ENCODE data around the gene KRT12. TPM values are rescaled to one million over a fixed set of nuclear protein-coding genes. Genes with fewer than 3 reads are reported as not detected.
A peak's percentile ranks its signal among the peaks of the same experiment; 100 is the strongest.

The KRT12 gene
- total and polyA plus RNA-seq, 9 of the 15 experiments (the other 6 are each of a cell fraction or from before 2014, with no cell fraction given), result 0.18 to 7.0 (median 2.2) TPM

DNA sequence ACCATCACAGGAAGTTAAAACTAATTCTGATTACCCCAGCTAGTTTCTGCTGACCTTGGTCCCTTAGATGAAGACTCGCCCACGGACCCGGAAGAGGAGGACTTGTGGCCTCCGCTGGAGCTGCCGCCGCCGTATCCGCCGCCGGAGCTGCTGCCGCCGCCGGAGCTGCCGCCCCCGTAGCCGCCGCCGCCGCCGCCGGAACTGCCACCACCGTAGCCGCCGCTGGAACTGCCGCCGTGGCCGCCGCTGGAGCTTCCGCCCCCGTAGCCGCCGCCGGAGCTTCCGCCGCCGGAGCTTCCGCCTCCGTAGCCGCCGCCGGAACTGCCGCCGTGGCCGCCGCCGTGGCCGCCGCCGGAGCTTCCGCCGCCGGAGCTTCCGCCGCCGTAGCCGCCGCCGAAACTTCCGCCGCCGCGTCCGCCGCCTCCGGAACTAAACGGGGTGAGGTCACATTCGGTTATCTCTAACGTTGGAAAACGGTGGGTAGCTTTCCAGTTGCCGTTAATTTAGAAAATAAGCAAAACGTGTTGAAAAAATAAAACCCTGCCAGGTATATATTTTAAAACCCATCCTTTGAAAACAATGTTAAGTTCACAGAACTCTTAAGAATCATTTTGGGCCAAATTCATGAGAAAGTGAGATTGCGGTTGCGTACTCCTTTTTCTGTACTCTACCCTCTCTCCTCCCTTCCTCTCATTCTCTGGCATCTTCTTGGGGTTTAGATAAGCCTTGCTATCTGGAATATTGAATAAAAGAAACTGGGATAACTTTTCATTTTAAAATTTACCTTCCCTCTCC is 48.1 kb downstream of the KRT12 start (continued):
- TF ChIP-seq ASH1L (IDR thresholded peaks at IDR 0.05; ENCODE audit: borderline replicate concordance, low read depth, partially characterized antibody), result no peak
- no peak for TF ChIP-seq PCBP1 (IDR thresholded peaks at IDR 0.05; ENCODE audit: low read depth, low read length, poor library complexity, severe bottlenecking)
- TF ChIP-seq COPS2 (conservative IDR thresholded peaks at IDR 0.05), result no peak
- TF ChIP-seq EHMT2 (IDR thresholded peaks at IDR 0.05), result no peak
- TF ChIP-seq NCOA2 (IDR thresholded peaks at IDR 0.05; ENCODE audit: partially characterized antibody in 2 of 2), result no peak
- TF ChIP-seq WHSC1 (IDR thresholded peaks at IDR 0.05; ENCODE audit: low read length), result no peak
- no peak for TF ChIP-seq CBX8 (IDR thresholded peaks at IDR 0.05; ENCODE audit: borderline replicate concordance, extremely low read depth, low read depth, low read length, poor library complexity, severe bottlenecking)
- TF ChIP-seq SAP30 (IDR thresholded peaks at IDR 0.05; ENCODE audit: borderline replicate concordance, insufficient read depth, low read depth, low read length, poor library complexity, severe bottlenecking), result no peak
- no peak for TF ChIP-seq ZNF764 (CRISPR knock-in tag; IDR thresholded peaks at IDR 0.05; ENCODE audit: low read depth)
- no peak for TF ChIP-seq MYNN (IDR thresholded peaks at IDR 0.05)
- TF ChIP-seq MYNN (CRISPR knock-in tag; IDR thresholded peaks at IDR 0.05), result no peak
- peak; percentile 93 for TF ChIP-seq ATF7 (IDR thresholded peaks at IDR 0.05)
- TF ChIP-seq DIDO1 (tag; IDR thresholded peaks at IDR 0.05; ENCODE audit: low read depth), result no peak
- TF ChIP-seq MYC (IDR thresholded peaks at IDR 0.05; ENCODE audit: low read depth, low read length), result peak; percentile 24; the same call in 1 of the 2 replicates
- TF ChIP-seq MYC (CRISPR knock-in tag; IDR thresholded peaks at IDR 0.05; ENCODE audit: borderline replicate concordance, low read depth), result no peak
- peak; percentile 72 to 88 for TF ChIP-seq AFF1 (IDR thresholded peaks at IDR 0.05; ENCODE audit: low read depth in 1 of 2, partially characterized antibody in 2 of 2)
- no peak for TF ChIP-seq KDM1A (IDR thresholded peaks at IDR 0.05)
- TF ChIP-seq DMBX1 (CRISPR knock-in tag; IDR thresholded peaks at IDR 0.05; ENCODE audit: borderline replicate concordance), result peak; percentile 35; the same call in 1 of the 2 replicates
- no peak for TF ChIP-seq CHD4 (IDR thresholded peaks at IDR 0.05; ENCODE audit: insufficient read depth, insufficient replicate concordance, low read depth, low read length, poor library complexity, severe bottlenecking)
- 0 out of 2 replicates have a peak, but pooled peaks have one; percentile 43 for TF ChIP-seq ZNF76 (CRISPR knock-in tag; IDR thresholded peaks at IDR 0.05; ENCODE audit: borderline replicate concordance)
- no peak for TF ChIP-seq KDM5B (IDR thresholded peaks at IDR 0.05; ENCODE audit: insufficient replicate concordance, low read depth, low read length)
- TF ChIP-seq E2F1 (CRISPR knock-in tag; IDR thresholded peaks at IDR 0.05), result no peak
